Thyroid gland (tissue), 4 donors: ENCODE results near the gene CEACAM18. TPM values are rescaled to one million over a fixed set of nuclear protein-coding genes. Genes with fewer than 3 reads are reported as not detected.

Experiments used
- DNase-seq, 2 donors: peaks; one replicate each; pipeline ENCODE4 v3.0.0-alpha.2; 2019
- H3K27ac ChIP-seq, 3 donors: fragments of 200-600 bp; sonication (generic); 1 replicate in 2 of 3; 2 replicates in 1 of 3; pipeline ENCODE4 v1.5.1; 2016 to 2019; ENCODE audit warnings: mild to moderate bottlenecking in 1 of 3, moderate library complexity in 1 of 3
- H3K27me3 ChIP-seq: fragments of 200-600 bp; sonication (generic); one replicate; pipeline ENCODE4 v1.5.1; 2019
- H3K36me3 ChIP-seq, 2 donors: fragments of 200-600 bp; sonication (generic); one replicate each; pipeline ENCODE4 v1.5.1; 2016 to 2019
- H3K4me1 ChIP-seq, 2 donors: fragments of 200-600 bp; sonication (generic); one replicate each; pipeline ENCODE4 v1.5.1; 2017 to 2019
- H3K4me3 ChIP-seq, 3 donors: fragments of 200-600 bp; sonication (generic); replicated peaks in 1 of 3; 1 replicate in 2 of 3; 2 replicates in 1 of 3; pipeline ENCODE4 v1.5.1; 2016; ENCODE audit warnings: mild to moderate bottlenecking in 1 of 3
- H3K9me3 ChIP-seq: fragments of 200-600 bp; sonication (generic); one replicate; pipeline ENCODE4 v1.5.1; 2017
- CTCF ChIP-seq, 6 experiments: fragments of 200-600 bp in 3 of 6; fragments of 450-650 bp in 3 of 6; sonication (generic) in 3 of 6; IDR thresholded peaks; one replicate each; pipeline ENCODE4 v1.5.1; 2016 to 2019; ENCODE audit warnings: antibody characterized with exemption in 6 of 6, mild to moderate bottlenecking in 2 of 6, inconsistent platforms in 1 of 6, moderate library complexity in 1 of 6
- POLR2A ChIP-seq, 2 donors: fragments of 450-650 bp; IDR thresholded peaks; one replicate each; pipeline ENCODE4 v1.6.1; 2017; ENCODE audit warnings: antibody characterized with exemption in 2 of 2, mild to moderate bottlenecking in 2 of 2, moderate library complexity in 1 of 2
- WGBS, 2 donors: methylation state at CpG; one replicate each; pipeline ENCODE4 v1.1.5; 2017; 5-methylcytosine and 5-hydroxymethylcytosine counted together
- intact Hi-C: fragments of 100-400 bp; cut with DNase I; formaldehyde crosslinking; loops from one replicate; pipeline ENCODE4 v1.15.1; 2023
- total RNA-seq, 4 donors: library from RNA; depleted of rRNA; stranded (reverse); fragments of >200 nt; gene quantifications; one replicate each; pipeline ENCODE4 v1.2.3, GENCODE V29; 2016

Gene CEACAM18
- total RNA-seq, 4 donors from 2014 or later, result not detected

DNA sequence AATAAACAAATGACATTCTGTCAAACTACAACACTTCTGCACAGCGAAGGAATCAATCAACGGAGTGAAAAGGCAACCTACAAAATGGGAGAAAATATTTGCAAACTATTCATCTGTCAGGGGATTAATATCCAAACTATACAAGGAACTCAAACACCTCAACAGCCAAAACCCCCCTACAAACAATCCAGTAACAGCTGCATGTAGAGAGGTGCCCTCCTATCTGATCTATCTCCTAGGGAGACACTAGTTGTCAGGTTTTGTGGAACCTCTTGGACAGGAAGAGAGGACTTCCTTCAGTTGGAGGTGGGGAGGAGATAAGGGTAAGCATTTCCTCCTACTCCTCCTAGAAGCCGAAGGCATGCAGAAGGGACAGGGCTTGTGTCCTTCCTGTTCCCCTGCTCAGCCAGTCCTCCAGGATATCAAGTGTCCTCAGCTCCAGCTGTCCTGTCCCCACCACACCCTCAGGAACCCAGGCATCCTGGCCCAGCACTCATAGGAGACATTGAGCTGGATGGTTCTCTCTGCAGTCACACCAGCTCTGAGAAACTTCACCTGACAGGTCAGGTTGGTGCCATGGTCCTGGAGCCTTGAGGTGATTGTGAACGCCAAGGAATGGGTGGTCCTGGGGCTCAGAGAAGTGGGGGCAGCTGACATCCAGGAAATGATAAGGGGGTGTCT is 10.3 kb upstream of the CEACAM18 start:
- no peak for TF ChIP-seq POLR2A (IDR thresholded peaks at IDR 0.05)
- TF ChIP-seq CTCF (IDR thresholded peaks at IDR 0.05), result no peak
- H3K4me1 ChIP-seq, result no peaks in the 10 kb centered on the region
- 57 to 72% methylated on average over 4 of the region's 4 CpGs for WGBS, 2 donors
- intact Hi-C loops, result no loop called here
- H3K4me3 ChIP-seq, result no peak overlapping the region
- H3K9me3 ChIP-seq, result no peaks in the 10 kb centered on the region
- no peaks in the 10 kb centered on the region for H3K36me3 ChIP-seq
- no peak overlapping the region for H3K27ac ChIP-seq
- no peaks in the 10 kb centered on the region for H3K27me3 ChIP-seq
- DNase-seq, result no peak

DNA sequence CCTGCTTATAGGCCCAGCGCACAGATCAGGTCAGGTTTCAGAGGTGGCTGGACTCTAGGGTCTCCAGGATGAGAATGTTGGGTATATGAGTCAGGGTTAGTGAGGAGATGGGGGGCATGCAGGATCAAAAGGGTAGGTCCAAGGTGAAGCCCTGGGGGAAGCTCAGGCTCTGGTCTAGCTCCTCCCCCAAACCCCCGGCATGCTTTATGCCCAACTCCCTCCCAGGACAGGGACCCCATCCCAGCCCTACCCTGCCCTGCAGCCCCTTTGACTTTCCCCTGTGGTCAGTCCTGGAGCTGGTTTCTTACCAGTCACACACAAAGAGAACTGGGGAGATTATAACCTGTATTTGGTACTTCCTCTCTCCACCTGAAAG is 9.8 kb upstream of the CEACAM18 start:
- H3K27ac ChIP-seq, result no peak overlapping the region
- no peaks in the 10 kb centered on the region for H3K27me3 ChIP-seq
- no peaks in the 10 kb centered on the region for H3K36me3 ChIP-seq
- H3K9me3 ChIP-seq, result no peaks in the 10 kb centered on the region
- no peak for TF ChIP-seq POLR2A (IDR thresholded peaks at IDR 0.05)
- no peak for TF ChIP-seq CTCF (IDR thresholded peaks at IDR 0.05)
- 77 to 85% methylated on average over 2 of the region's 2 CpGs for WGBS, 2 donors
- intact Hi-C loops, result no loop called here
- DNase-seq, result no peak
- no peak overlapping the region for H3K4me3 ChIP-seq
- no peaks in the 10 kb centered on the region for H3K4me1 ChIP-seq

DNA sequence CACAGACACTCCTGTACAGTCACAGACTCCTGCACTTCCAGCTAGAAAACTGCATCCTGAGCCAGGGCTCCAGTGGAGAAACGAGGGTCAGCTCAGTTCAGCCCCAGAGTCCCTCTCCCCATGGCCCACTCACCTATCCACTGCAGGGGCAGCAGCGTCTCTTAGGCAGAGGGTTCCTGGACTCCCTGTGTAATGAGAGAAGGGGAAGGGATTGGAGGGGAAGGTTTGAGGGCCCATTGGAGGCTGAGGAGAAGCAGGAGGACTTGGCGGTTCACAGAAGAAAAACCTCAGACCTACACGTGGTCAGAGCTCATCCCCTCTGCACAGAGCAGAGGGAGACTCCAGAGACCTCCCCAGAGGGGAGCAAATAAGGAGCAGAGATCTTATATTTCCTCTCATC is 9.2 kb upstream of the CEACAM18 start:
- Histone ChIP-seq H3K27ac (no peak overlapping the region), H3K4me1 (no peaks in the 10 kb centered on the region), H3K9me3 (no peaks in the 10 kb centered on the region), H3K27me3 (no peaks in the 10 kb centered on the region), H3K36me3 (no peaks in the 10 kb centered on the region), H3K4me3 (no peak overlapping the region)
- WGBS, 2 donors, result 43 to 52% methylated on average over 4 of the region's 4 CpGs
- DNase-seq, result no peak
- intact Hi-C loops, result no loop called here
- TF ChIP-seq CTCF (IDR thresholded peaks at IDR 0.05) (no peak), POLR2A (IDR thresholded peaks at IDR 0.05) (no peak)

DNA sequence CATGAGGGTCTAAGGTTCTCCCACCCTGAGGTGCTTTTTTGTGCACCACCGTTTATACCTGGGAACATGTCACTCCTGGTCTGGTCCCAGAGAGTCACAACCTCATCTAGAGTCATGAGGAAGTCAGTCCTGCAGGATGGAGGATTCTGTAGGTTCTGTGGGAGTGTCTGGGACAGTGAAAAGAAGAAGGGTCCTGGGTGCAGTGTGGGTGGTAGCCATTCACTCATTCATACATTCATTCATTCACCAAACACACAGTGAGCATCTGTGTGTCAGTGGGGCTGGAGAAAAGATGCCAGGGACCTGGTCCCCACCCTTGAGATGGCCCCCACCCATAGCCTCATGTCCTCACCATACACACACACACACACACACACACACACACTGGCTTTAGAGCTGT is 8.7 kb upstream of the CEACAM18 start:
- TF ChIP-seq CTCF (IDR thresholded peaks at IDR 0.05), result no peak
- TF ChIP-seq POLR2A (IDR thresholded peaks at IDR 0.05), result no peak
- intact Hi-C loops, result loop anchor here (5.0 to 10.0 kb wide), 2 partner anchors 185 to 308 kb away; no protein-coding TSS in a partner anchor
- H3K36me3 ChIP-seq, result no peaks in the 10 kb centered on the region

GRCh38 chr19:51470966-51471365 is 7.4 kb upstream of the CEACAM18 start:
- no peak overlapping the region for H3K27ac ChIP-seq
- intact Hi-C loops, result loop anchor here (5.0 to 10.0 kb wide), 2 partner anchors 184 to 306 kb away; no protein-coding TSS in a partner anchor

More for the DNA sequence above, 8.7 kb upstream of the CEACAM18 start:
- WGBS, 2 donors, result 33 to 90% methylated on average over 1 of the region's 1 CpG
- Histone ChIP-seq H3K4me1 (no peaks in the 10 kb centered on the region), H3K27me3 (no peaks in the 10 kb centered on the region), H3K4me3 (no peak overlapping the region), H3K9me3 (no peaks in the 10 kb centered on the region), H3K27ac (no peak overlapping the region)
- no peak for DNase-seq

More at GRCh38 chr19:51470966-51471365, 7.4 kb upstream of the CEACAM18 start:
- WGBS, 2 donors, result 80 to 90% methylated on average over 9 of the region's 9 CpGs
- DNase-seq, result no peak
- Histone ChIP-seq H3K4me1 (no peaks in the 10 kb centered on the region), H3K4me3 (no peak overlapping the region), H3K9me3 (no peaks in the 10 kb centered on the region), H3K27me3 (no peaks in the 10 kb centered on the region), H3K36me3 (no peaks in the 10 kb centered on the region)
- TF ChIP-seq CTCF (IDR thresholded peaks at IDR 0.05) (no peak), POLR2A (IDR thresholded peaks at IDR 0.05) (no peak)
